Measurements from ENCODE around the gene KCP.

DNA sequence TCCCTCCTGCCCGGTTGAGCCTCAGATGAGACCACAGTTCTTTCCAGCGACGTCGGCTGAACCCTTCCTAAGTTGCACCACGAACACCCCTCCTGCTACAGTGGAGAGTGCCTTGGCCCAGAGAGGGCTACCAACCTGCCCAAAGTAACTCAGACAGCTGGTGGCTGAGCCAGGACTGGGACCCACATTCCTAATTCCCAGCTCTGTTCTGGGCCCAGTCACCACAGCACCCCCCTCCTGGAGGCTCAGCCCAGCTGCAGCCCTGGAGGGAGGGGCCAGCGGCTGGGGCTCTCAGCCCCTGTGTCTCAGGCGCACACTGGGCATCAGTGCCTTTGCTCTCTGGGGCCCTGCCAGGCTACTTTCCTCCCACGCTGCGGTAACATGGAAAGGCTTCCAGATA is 37.3 kb downstream of the KCP start:
- TF ChIP-seq CTCF (IDR thresholded peaks at IDR 0.05) = no peak
- no peak for TF ChIP-seq POLR2AphosphoS5 (IDR thresholded peaks at IDR 0.05)

All from breast epithelium (tissue), 3 donors.